HG03439 (cell line): ENCODE measurements around the gene B2M.

ENCODE experiments used
- ATAC-seq: cut with Tn5 transposase; IDR thresholded peaks from one replicate; pipeline ENCODE4 v1.9.1; 2021; ENCODE audit warnings: mild to moderate bottlenecking, moderate library complexity; ENCODE audit not compliant: unreplicated experiment

B2M gene

DNA sequence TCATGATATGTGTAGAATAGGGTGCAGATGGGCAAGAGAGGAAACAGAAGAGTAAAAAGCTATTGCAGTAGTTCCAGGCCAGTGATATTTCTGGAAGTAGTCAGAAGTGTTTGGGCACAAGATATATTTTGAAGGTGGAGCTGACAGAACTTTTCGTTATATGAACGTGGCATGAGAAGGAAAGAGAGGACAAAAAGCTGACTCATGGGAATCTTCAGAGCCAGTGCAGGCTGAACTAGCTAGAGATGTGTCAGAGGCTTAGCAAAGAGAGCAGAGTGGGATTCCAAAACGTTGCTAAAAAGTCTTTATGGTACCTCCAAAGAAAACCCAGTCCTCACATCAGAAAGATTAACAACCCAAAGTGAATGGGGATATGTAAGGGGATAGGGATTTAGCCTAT is 53.7 kb downstream of the B2M start:
- ATAC-seq: no peak
